ENCODE data around the gene MLPH.

The MLPH gene

GRCh38 chr2:237556773-237557632, 70.0 kb downstream of the MLPH start:
- no peaks in the 10 kb centered on the region for H3K36me3 ChIP-seq (ENCODE audit: insufficient read depth, low read length)
- H3K79me2 ChIP-seq (ENCODE audit: insufficient read depth, low read length) = no peaks in the 10 kb centered on the region
- TF ChIP-seq EZH2 (IDR thresholded peaks at IDR 0.05; ENCODE audit: borderline replicate concordance, low read depth, low read length, severe bottlenecking) = no peak
- TF ChIP-seq, protein P1, sequence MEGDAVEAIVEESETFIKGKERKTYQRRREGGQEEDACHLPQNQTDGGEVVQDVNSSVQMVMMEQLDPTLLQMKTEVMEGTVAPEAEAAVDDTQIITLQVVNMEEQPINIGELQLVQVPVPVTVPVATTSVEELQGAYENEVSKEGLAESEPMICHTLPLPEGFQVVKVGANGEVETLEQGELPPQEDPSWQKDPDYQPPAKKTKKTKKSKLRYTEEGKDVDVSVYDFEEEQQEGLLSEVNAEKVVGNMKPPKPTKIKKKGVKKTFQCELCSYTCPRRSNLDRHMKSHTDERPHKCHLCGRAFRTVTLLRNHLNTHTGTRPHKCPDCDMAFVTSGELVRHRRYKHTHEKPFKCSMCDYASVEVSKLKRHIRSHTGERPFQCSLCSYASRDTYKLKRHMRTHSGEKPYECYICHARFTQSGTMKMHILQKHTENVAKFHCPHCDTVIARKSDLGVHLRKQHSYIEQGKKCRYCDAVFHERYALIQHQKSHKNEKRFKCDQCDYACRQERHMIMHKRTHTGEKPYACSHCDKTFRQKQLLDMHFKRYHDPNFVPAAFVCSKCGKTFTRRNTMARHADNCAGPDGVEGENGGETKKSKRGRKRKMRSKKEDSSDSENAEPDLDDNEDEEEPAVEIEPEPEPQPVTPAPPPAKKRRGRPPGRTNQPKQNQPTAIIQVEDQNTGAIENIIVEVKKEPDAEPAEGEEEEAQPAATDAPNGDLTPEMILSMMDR (IDR thresholded peaks at IDR 0.05; ENCODE audit: borderline replicate concordance, extremely low read depth, low read length, poor library complexity, severe bottlenecking) = no peak
- H3K4me3 ChIP-seq (ENCODE audit: low read depth in 1 of 2, low read length in 2 of 2) = no peak overlapping the region
- H2AFZ ChIP-seq (ENCODE audit: low read depth, low read length) = no peak overlapping the region
- H3K9ac ChIP-seq (ENCODE audit: low read depth, low read length) = no peak overlapping the region
- ATAC-seq (ENCODE audit: insufficient read depth, low read depth) (no peak), DNase-seq (no peak)
- H3K27ac ChIP-seq (ENCODE audit: low read length) = no peak overlapping the region
- H4K20me1 ChIP-seq (ENCODE audit: insufficient read depth, low read length) = no peaks in the 10 kb centered on the region
- peaks cover 4% of the 10 kb centered on the region for H3K9me3 ChIP-seq (ENCODE audit: insufficient read depth, low read length, severe bottlenecking)
- no peaks in the 10 kb centered on the region for H3K4me1 ChIP-seq (ENCODE audit: insufficient read depth, low read length)
- no peaks in the 10 kb centered on the region for H3K27me3 ChIP-seq (ENCODE audit: insufficient read depth, low read length, poor library complexity)
- no peak overlapping the region for H3K4me2 ChIP-seq (ENCODE audit: insufficient read depth, low read length)

GRCh38 chr2:237557633-237558015, 70.6 kb downstream of the MLPH start:
- Histone ChIP-seq H3K4me3 (ENCODE audit: low read depth in 1 of 2, low read length in 2 of 2) (no peak overlapping the region), H3K79me2 (ENCODE audit: insufficient read depth, low read length) (no peaks in the 10 kb centered on the region), H3K27ac (ENCODE audit: low read length) (no peak overlapping the region), H3K4me2 (ENCODE audit: insufficient read depth, low read length) (no peak overlapping the region), H3K27me3 (ENCODE audit: insufficient read depth, low read length, poor library complexity) (no peaks in the 10 kb centered on the region), H3K9ac (ENCODE audit: low read depth, low read length) (no peak overlapping the region), H2AFZ (ENCODE audit: low read depth, low read length) (no peak overlapping the region), H3K9me3 (ENCODE audit: insufficient read depth, low read length, severe bottlenecking) (peaks cover 4% of the 10 kb centered on the region), H4K20me1 (ENCODE audit: insufficient read depth, low read length) (no peaks in the 10 kb centered on the region), H3K4me1 (ENCODE audit: insufficient read depth, low read length) (no peaks in the 10 kb centered on the region), H3K36me3 (ENCODE audit: insufficient read depth, low read length) (no peaks in the 10 kb centered on the region)
- TF ChIP-seq EZH2 (IDR thresholded peaks at IDR 0.05; ENCODE audit: borderline replicate concordance, low read depth, low read length, severe bottlenecking) = no peak
- TF ChIP-seq, protein P1 (IDR thresholded peaks at IDR 0.05; ENCODE audit: borderline replicate concordance, extremely low read depth, low read length, poor library complexity, severe bottlenecking) = no peak
- ATAC-seq (ENCODE audit: insufficient read depth, low read depth) (no peak), DNase-seq (no peak)

DNA sequence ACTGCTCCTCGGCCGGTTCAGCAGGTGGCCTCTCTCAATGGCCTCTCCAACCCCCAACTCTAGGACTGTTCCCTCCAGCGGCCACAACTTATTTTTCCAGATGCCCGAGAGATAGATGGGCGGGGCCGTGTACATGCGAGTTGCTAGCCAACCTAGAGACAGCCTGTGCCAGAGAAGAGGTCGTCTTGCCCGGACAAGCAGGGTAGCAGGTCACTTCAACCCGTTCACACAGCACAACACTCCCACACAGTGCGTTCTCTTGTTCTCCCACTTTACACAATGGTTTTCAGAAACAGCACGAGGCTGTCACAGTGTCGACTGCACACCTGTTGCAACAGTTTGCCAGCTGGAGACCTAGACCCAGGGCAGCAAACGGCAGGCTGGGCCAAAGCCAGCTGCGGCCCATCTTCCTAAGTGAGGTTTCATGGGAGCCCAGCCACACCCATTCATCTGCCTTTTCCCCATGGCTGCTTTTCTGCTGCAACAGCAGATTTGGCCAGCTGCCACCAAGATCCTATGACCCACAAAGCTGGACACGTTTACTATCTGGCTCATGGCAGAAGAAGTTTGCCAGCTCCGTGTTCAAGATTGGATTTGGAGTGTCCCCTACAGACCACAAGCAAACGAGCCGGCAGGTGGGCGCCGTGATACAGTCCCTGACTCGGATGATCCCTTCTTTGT, 72.0 kb downstream of the MLPH start:
- ATAC-seq (ENCODE audit: insufficient read depth, low read depth) = no peak
- no peak overlapping the region for H3K27ac ChIP-seq (ENCODE audit: low read length)
- H2AFZ ChIP-seq (ENCODE audit: low read depth, low read length) = no peak overlapping the region
- H3K27me3 ChIP-seq (ENCODE audit: insufficient read depth, low read length, poor library complexity) = no peaks in the 10 kb centered on the region
- no peaks in the 10 kb centered on the region for H3K79me2 ChIP-seq (ENCODE audit: insufficient read depth, low read length)
- no peak for DNase-seq
- H3K36me3 ChIP-seq (ENCODE audit: insufficient read depth, low read length) = no peaks in the 10 kb centered on the region
- no peaks in the 10 kb centered on the region for H4K20me1 ChIP-seq (ENCODE audit: insufficient read depth, low read length)
- H3K4me3 ChIP-seq (ENCODE audit: low read depth in 1 of 2, low read length in 2 of 2) = no peak overlapping the region
- no peak overlapping the region for H3K9ac ChIP-seq (ENCODE audit: low read depth, low read length)
- H3K4me2 ChIP-seq (ENCODE audit: insufficient read depth, low read length) = no peak overlapping the region
- no peak for TF ChIP-seq EZH2 (IDR thresholded peaks at IDR 0.05; ENCODE audit: borderline replicate concordance, low read depth, low read length, severe bottlenecking)
- TF ChIP-seq, protein P1 (IDR thresholded peaks at IDR 0.05; ENCODE audit: borderline replicate concordance, extremely low read depth, low read length, poor library complexity, severe bottlenecking) = no peak
- no peaks in the 10 kb centered on the region for H3K4me1 ChIP-seq (ENCODE audit: insufficient read depth, low read length)
- peaks cover 4% of the 10 kb centered on the region for H3K9me3 ChIP-seq (ENCODE audit: insufficient read depth, low read length, severe bottlenecking)

Measured in DND-41 (cell line).